ENCODE data around the gene KATNA1. TPM values are rescaled to one million over a fixed set of nuclear protein-coding genes. Genes with fewer than 3 reads are reported as not detected.

KATNA1 gene
- total and polyA plus RNA-seq, 2 experiments from 2014 or later, result 19.1 to 21.4 TPM

DNA sequence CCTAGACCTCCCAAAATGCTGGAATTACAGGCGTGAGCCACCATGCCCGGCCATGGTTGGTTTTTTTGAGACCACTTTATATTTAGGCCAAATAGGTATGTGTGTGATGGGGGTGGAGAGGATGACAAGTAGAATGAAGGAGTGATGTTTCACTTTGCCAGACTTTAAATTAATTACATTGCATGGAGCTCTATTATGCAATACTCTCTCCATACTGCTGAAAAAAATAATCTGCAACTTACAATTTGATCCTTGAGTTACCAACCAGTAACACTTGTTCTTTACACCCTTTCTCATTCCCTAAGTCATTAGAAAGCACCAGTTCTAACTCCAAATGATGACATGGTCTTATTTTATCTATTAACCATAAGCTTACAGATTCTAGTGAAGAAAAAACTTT, 55.5 kb downstream of the KATNA1 start:
- H3K36me3 ChIP-seq (ENCODE audit: insufficient read depth), result peaks cover 39% of the 10 kb centered on the region
- Mint-ChIP-seq H3K4me3 (no peak overlapping the region), H3K36me3 (ENCODE audit: low read depth) (peaks cover 47% of the 10 kb centered on the region)

More for the DNA sequence above, 55.5 kb downstream of the KATNA1 start:
- H3K4me3 ChIP-seq, result no peak overlapping the region
- Mint-ChIP-seq H3K9me3 (no peaks in the 10 kb centered on the region), H3K27ac (no peak overlapping the region), H3K27me3 (ENCODE audit: insufficient read depth, low read depth, poor library complexity) (no peaks in the 10 kb centered on the region), H3K4me1 (no peaks in the 10 kb centered on the region)
- no peaks in the 10 kb centered on the region for H4K20me1 ChIP-seq (replicated peaks; ENCODE audit: insufficient read depth)
- no peaks in the 10 kb centered on the region for H3K27me3 ChIP-seq (ENCODE audit: insufficient read depth)
- no peak for DNase-seq (ENCODE audit: low spot score)
- H2AFZ ChIP-seq, result no peak overlapping the region
- ATAC-seq, result no peak
- no peaks in the 10 kb centered on the region for H3K4me1 ChIP-seq (ENCODE audit: insufficient read depth)
- no peak for TF ChIP-seq STAT1 (IDR thresholded peaks at IDR 0.05; ENCODE audit: unreplicated experiment)
- TF ChIP-seq ZNF114 (CRISPR knock-in tag; IDR thresholded peaks at IDR 0.05), result no peak
- no peak for TF ChIP-seq ZNF331 (CRISPR knock-in tag; IDR thresholded peaks at IDR 0.05; ENCODE audit: low read depth)
- no peak for TF ChIP-seq CTCF (conservative IDR thresholded peaks at IDR 0.05; ENCODE audit: low read depth in 2 of 2)
- TF ChIP-seq POLR2AphosphoS5 (IDR thresholded peaks at IDR 0.05; ENCODE audit: low read depth), result no peak
- TF ChIP-seq JUNB (IDR thresholded peaks at IDR 0.05; ENCODE audit: unreplicated experiment), result no peak
- TF ChIP-seq REST (IDR thresholded peaks at IDR 0.05; ENCODE audit: unreplicated experiment), result no peak
- no peak for TF ChIP-seq CREB1 (CRISPR knock-in tag; IDR thresholded peaks at IDR 0.05; ENCODE audit: low read depth)
- TF ChIP-seq EZH2phosphoT487 (IDR thresholded peaks at IDR 0.05; ENCODE audit: unreplicated experiment), result no peak
- TF ChIP-seq NANOG (IDR thresholded peaks at IDR 0.05; ENCODE audit: borderline replicate concordance), result no peak
- no peak for TF ChIP-seq ZNF462 (CRISPR knock-in tag; IDR thresholded peaks at IDR 0.05)
- no peak for TF ChIP-seq EZH2 (IDR thresholded peaks at IDR 0.05; ENCODE audit: low read depth, unreplicated experiment)
- no peaks in the 10 kb centered on the region for H3F3A ChIP-seq (replicated peaks; ENCODE audit: low read depth)
- no peak overlapping the region for H3K4me2 ChIP-seq
- H3K9me2 ChIP-seq (ENCODE audit: insufficient read depth), result no peaks in the 10 kb centered on the region
- H3K27ac ChIP-seq (ENCODE audit: low read depth), result no peak overlapping the region
- H3K79me2 ChIP-seq (replicated peaks; ENCODE audit: insufficient read depth), result no peaks in the 10 kb centered on the region
